Duodenal mucosa (tissue), 2 donors: ENCODE data around the gene TNFSF4.

Experiments
- H3K27ac ChIP-seq: one replicate; pipeline ENCODE4 v1.7.0; 2013; ENCODE audit warnings: low read depth, low read length
- H3K27me3 ChIP-seq, 2 donors: one replicate each; pipeline ENCODE4 v1.7.0; 2013; ENCODE audit warnings: low read length in 2 of 2, control low read depth in 1 of 2; ENCODE audit not compliant: insufficient read depth in 2 of 2, control insufficient read depth in 1 of 2
- H3K36me3 ChIP-seq, 2 donors: one replicate each; pipeline ENCODE4 v1.7.0; 2013; ENCODE audit warnings: low read length in 2 of 2, control low read depth in 1 of 2; ENCODE audit not compliant: insufficient read depth in 2 of 2, control insufficient read depth in 1 of 2
- H3K4me1 ChIP-seq, 2 donors: one replicate each; pipeline ENCODE4 v1.7.0; 2013; ENCODE audit warnings: low read length in 2 of 2, control low read depth in 1 of 2; ENCODE audit not compliant: insufficient read depth in 2 of 2, control insufficient read depth in 1 of 2
- H3K4me3 ChIP-seq, 2 donors: one replicate each; pipeline ENCODE4 v1.7.0; 2013; ENCODE audit warnings: low read length in 2 of 2, low read depth in 1 of 2
- H3K9ac ChIP-seq, 2 donors: one replicate each; pipeline ENCODE4 v1.7.0; 2013; ENCODE audit warnings: low read length in 2 of 2, low read depth in 1 of 2
- H3K9me3 ChIP-seq, 2 donors: one replicate each; pipeline ENCODE4 v1.7.0; 2013; ENCODE audit warnings: low read length in 2 of 2, control low read depth in 1 of 2; ENCODE audit not compliant: control insufficient read depth in 1 of 2

Gene TNFSF4

DNA sequence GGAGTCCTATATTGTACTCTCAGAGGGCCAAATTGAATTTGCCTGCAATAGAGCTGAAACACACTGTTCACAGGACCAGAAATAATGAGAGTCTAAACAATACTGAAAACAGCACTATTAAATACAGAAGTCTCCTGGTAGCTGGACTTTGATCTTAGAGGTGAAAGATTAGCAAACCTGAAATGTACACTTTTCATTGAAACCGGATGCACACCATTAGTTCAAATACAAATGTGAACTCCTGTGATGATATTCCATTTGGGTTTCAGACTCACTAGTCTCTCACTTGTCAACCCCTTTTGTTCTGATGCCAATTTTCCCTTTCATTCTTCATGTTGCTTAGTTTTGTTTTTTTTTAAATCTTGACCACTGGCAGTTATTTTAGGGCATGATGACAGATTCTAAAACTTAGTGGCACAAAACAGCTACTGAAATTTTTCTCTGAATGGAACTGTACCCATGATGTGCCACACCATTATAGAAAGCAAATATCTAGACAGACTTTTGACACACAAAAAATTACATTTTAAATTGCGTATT is 5.9 kb upstream of the TNFSF4 start:
- no peaks in the 10 kb centered on the region for H3K36me3 ChIP-seq

DNA sequence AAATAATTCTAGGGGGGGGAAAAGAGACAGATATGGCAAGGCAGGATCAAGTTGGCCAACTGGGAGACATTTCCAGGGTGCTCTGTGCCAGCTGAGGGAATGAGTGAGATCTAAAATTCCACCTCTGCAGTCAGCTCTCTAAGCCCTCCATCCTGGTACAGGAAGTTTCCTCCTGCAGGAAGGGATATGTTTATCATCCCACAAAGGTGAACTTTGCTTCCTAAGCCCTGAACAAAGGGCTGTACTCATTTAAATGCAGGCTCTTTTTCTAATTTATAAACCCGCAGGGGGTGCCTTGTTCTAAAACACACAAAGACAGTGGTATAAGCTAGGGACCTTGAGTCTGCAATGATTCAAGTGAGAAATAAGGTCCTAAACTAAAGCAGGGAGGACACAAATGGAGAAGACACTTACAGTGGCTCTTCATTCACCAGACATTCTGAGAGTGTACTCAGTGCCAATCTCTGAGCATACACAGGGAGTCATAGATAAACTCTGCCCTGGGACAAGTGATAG is 3.6 kb upstream of the TNFSF4 start:
- Histone ChIP-seq H3K27me3 (no peaks in the 10 kb centered on the region), H3K27ac (no peak overlapping the region), H3K36me3 (no peaks in the 10 kb centered on the region), H3K4me1 (peaks cover 19 to 30% of the 10 kb centered on the region in 2 donors), H3K9me3 (no peaks in the 10 kb centered on the region), H3K4me3 (peak overlapping the region in 1 of 2 donors; percentile 5), H3K9ac (no peak overlapping the region)

More for the DNA sequence above, 5.9 kb upstream of the TNFSF4 start:
- Histone ChIP-seq H3K9ac (no peak overlapping the region), H3K27ac (no peak overlapping the region), H3K27me3 (no peaks in the 10 kb centered on the region), H3K4me1 (peaks cover 13 to 19% of the 10 kb centered on the region in 2 donors), H3K9me3 (no peaks in the 10 kb centered on the region), H3K4me3 (no peak overlapping the region)

- no peak overlapping the region for H3K9ac ChIP-seq
- no peaks in the 10 kb centered on the region for H3K36me3 ChIP-seq
- H3K27me3 ChIP-seq = no peaks in the 10 kb centered on the region
- no peak overlapping the region for H3K27ac ChIP-seq
- no peaks in the 10 kb centered on the region for H3K9me3 ChIP-seq
- H3K4me3 ChIP-seq = peak overlapping the region in 1 of 2 donors; percentile 5
- peaks cover 21 to 35% of the 10 kb centered on the region in 2 donors for H3K4me1 ChIP-seq
Observed at GRCh38 chr1:173210283-173210682, 3.2 kb upstream of the TNFSF4 start.

GRCh38 chr1:173208868-173209267 is 1.7 kb upstream of the TNFSF4 start:
- Histone ChIP-seq H3K9me3 (no peaks in the 10 kb centered on the region), H3K36me3 (no peaks in the 10 kb centered on the region), H3K4me3 (no peak overlapping the region), H3K27me3 (no peaks in the 10 kb centered on the region), H3K4me1 (peaks cover 21 to 37% of the 10 kb centered on the region in 2 donors), H3K9ac (no peak overlapping the region), H3K27ac (no peak overlapping the region)

DNA sequence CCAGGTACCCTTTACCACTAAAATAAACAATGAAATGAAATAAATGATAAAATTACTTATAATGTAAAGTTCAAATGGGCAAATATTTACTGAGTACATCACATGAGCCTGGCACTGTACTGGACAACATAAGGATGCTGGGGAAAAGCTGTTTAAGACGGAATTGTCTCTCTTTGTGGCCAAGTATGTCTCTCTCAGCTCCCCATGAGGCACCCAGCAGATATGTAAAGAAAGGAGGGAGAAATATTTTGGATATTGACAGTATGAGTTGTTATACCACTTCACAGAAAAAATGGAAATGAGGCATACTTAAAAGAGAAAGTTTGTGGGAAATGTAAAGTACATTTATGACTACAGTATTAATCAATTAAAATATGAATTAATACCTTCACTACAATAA is 1.0 kb upstream of the TNFSF4 start:
- no peak overlapping the region for H3K4me3 ChIP-seq
- no peaks in the 10 kb centered on the region for H3K36me3 ChIP-seq
- H3K9me3 ChIP-seq = no peaks in the 10 kb centered on the region
- H3K27me3 ChIP-seq = no peaks in the 10 kb centered on the region
- H3K4me1 ChIP-seq = peaks cover 21 to 37% of the 10 kb centered on the region in 2 donors
- H3K9ac ChIP-seq = no peak overlapping the region
- no peak overlapping the region for H3K27ac ChIP-seq

- Histone ChIP-seq H3K4me1 (peaks cover 12 to 24% of the 10 kb centered on the region in 2 donors), H3K36me3 (no peaks in the 10 kb centered on the region), H3K9ac (no peak overlapping the region), H3K9me3 (no peaks in the 10 kb centered on the region), H3K4me3 (no peak overlapping the region), H3K27me3 (no peaks in the 10 kb centered on the region), H3K27ac (no peak overlapping the region)
Observed at GRCh38 chr1:173205146-173206051, 1.7 kb downstream of the TNFSF4 start.

DNA sequence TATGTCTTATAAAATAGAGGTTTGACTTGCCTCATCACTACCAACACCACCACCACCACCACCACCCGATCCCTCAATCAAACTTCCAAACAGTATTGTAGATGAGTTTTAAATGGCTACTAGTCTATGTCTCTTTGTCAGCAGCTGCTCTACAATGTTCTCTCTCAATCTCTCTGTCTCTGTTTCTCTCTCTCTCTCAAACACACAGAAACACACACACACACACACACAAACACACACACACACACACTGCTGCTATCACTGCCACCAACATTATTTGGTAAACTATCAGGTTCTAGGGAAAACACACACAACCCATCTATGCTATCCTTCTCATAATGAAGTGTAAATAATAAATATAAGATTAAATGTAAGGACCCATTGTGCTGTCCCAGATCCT is 2.4 kb downstream of the TNFSF4 start:
- H3K9ac ChIP-seq = no peak overlapping the region
- peaks cover 8 to 18% of the 10 kb centered on the region in 2 donors for H3K4me1 ChIP-seq
- H3K36me3 ChIP-seq = no peaks in the 10 kb centered on the region
- no peaks in the 10 kb centered on the region for H3K27me3 ChIP-seq
- no peaks in the 10 kb centered on the region for H3K9me3 ChIP-seq
- H3K4me3 ChIP-seq = no peak overlapping the region
- no peak overlapping the region for H3K27ac ChIP-seq

DNA sequence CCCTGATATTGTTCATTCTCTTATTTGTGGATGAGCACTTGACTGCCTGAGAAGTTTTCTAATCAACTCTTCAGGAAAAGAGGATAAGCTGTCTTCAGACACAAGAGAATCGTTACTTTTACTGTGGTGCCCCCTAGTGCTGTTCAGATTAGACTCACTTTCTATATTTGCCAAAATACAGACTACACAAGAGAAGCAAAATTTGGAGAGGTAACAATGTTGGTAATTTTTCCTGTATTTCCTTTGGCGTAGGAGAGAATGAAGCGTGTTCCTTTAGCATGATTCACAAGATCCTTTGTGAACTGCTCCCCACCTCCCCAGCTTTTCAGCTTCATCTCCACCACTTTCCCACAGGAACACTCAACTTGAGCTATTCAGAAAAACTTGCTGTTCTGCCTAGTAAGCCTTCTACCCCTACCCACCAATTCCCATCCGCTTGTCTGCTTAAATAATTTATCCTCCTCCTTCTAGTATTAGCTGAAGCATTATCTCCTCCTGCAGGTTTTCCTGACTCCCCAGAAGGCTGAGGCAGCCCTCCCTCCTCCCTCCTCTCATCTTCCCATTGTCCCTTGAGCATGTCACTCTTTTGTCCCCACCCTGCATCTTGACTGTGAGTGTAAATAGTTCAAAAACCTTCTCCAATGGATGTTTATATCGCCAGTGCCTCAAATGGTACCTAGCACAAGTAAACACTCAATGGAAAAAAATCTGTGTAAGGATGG is 4.5 kb downstream of the TNFSF4 start:
- Histone ChIP-seq H3K9ac (no peak overlapping the region), H3K27ac (no peak overlapping the region)

DNA sequence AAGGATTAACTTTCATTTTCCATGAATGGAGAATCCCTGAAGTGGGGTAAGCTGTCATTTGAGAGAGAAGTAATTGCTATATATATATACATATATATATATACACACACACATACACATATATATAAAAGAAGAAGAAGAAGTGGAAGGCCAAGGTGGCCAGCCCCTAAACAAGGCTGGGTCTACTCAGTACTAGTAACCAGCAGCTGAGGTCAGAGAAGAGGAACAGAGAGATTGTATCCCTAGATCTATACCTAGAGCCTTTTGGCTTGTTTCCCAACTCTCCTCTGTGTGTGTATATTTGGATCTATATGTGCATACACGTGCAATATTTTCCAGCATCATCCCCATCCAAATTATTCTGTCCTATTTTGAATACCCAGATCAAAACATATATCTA is 5.2 kb downstream of the TNFSF4 start:
- Histone ChIP-seq H3K4me1 (peaks cover 6 to 12% of the 10 kb centered on the region in 2 donors), H3K9ac (no peak overlapping the region), H3K9me3 (no peaks in the 10 kb centered on the region), H3K36me3 (no peaks in the 10 kb centered on the region), H3K27me3 (no peaks in the 10 kb centered on the region), H3K27ac (no peak overlapping the region), H3K4me3 (no peak overlapping the region)

More for the DNA sequence above, 4.5 kb downstream of the TNFSF4 start:
- Histone ChIP-seq H3K27me3 (no peaks in the 10 kb centered on the region), H3K4me3 (no peak overlapping the region), H3K36me3 (no peaks in the 10 kb centered on the region), H3K9me3 (no peaks in the 10 kb centered on the region), H3K4me1 (peaks cover 8 to 18% of the 10 kb centered on the region in 2 donors)
